CD14-positive monocyte (primary cell): ENCODE data around the gene GLI3. TPM values are rescaled to one million over a fixed set of nuclear protein-coding genes. Genes with fewer than 3 reads are reported as not detected.

Experiments
- DNase-seq, 3 donors: peaks; one replicate each; pipeline ENCODE4 v3.0.0-alpha.2; 2011 to 2022
- H2AFZ ChIP-seq: 2 replicates; pipeline ENCODE4 v1.6.0; 2012; ENCODE audit warnings: mild to moderate bottlenecking, low read depth, low read length, inconsistent platforms; ENCODE audit not compliant: insufficient read depth, poor library complexity, severe bottlenecking
- H3K27ac ChIP-seq, 2 donors: 1 replicate in 1 of 2; 2 replicates in 1 of 2; pipeline ENCODE4 v1.5.1; 2012 to 2013; ENCODE audit warnings: low read length in 2 of 2, control low read depth in 1 of 2, inconsistent platforms in 1 of 2, low read depth in 1 of 2, mild to moderate bottlenecking in 1 of 2
- H3K27me3 ChIP-seq, 2 donors: one replicate each; pipeline versions ENCODE4 v1.6.0 to v1.6.1; 2011 to 2013; ENCODE audit warnings: low read length in 2 of 2; ENCODE audit not compliant: control insufficient read depth in 2 of 2, insufficient read depth in 2 of 2
- H3K36me3 ChIP-seq, 2 donors: replicated peaks in 1 of 2; 1 replicate in 1 of 2; 2 replicates in 1 of 2; pipeline versions ENCODE4 v1.5.1 to v1.6.1; 2012 to 2013; ENCODE audit warnings: low read length in 2 of 2, control low read depth in 1 of 2, inconsistent platforms in 1 of 2, mild to moderate bottlenecking in 1 of 2; ENCODE audit not compliant: insufficient read depth in 2 of 2, control insufficient read depth in 1 of 2
- H3K4me1 ChIP-seq, 2 donors: 1 replicate in 1 of 2; 2 replicates in 1 of 2; pipeline versions ENCODE4 v1.5.1 to v1.6.1; 2012 to 2013; ENCODE audit warnings: low read length in 2 of 2, control low read depth in 1 of 2, inconsistent platforms in 1 of 2, mild to moderate bottlenecking in 1 of 2, moderate library complexity in 1 of 2; ENCODE audit not compliant: insufficient read depth in 2 of 2, control insufficient read depth in 1 of 2
- H3K4me2 ChIP-seq: replicated peaks from 2 replicates; pipeline ENCODE3; 2012; ENCODE audit warnings: low read length, moderate library complexity, mild to moderate bottlenecking; ENCODE audit not compliant: poor library complexity, severe bottlenecking; ENCODE audit errors: extremely low read depth
- H3K4me3 ChIP-seq, 3 experiments: fragments of 200-600 bp in 1 of 3; sonication (generic) in 1 of 3; replicated peaks in 1 of 3; 1 replicate in 2 of 3; 2 replicates in 1 of 3; pipeline ENCODE4 v1.5.1; 2011 to 2013; ENCODE audit warnings: low read length in 3 of 3, mild to moderate bottlenecking in 3 of 3, control low read depth in 2 of 3, low read depth in 2 of 3, inconsistent platforms in 1 of 3, moderate library complexity in 1 of 3
- H3K79me2 ChIP-seq: 2 replicates; pipeline ENCODE4 v1.6.0; 2012; ENCODE audit warnings: mild to moderate bottlenecking, control low read depth, inconsistent platforms, low read length, moderate library complexity; ENCODE audit not compliant: insufficient read depth
- H3K9ac ChIP-seq: 2 replicates; pipeline ENCODE4 v1.6.0; 2017; ENCODE audit warnings: low read length, mild to moderate bottlenecking; ENCODE audit not compliant: insufficient read depth, poor library complexity, severe bottlenecking
- H3K9me3 ChIP-seq, 2 donors: replicated peaks in 1 of 2; 1 replicate in 1 of 2; 2 replicates in 1 of 2; pipeline versions ENCODE4 v1.5.1 to v1.6.1; 2012 to 2013; ENCODE audit warnings: low read length in 2 of 2, control low read depth in 1 of 2; ENCODE audit not compliant: control insufficient read depth in 1 of 2, insufficient read depth in 1 of 2
- H4K20me1 ChIP-seq: 2 replicates; pipeline ENCODE4 v1.6.0; 2012; ENCODE audit warnings: mild to moderate bottlenecking, low read length, control low read depth, moderate library complexity; ENCODE audit not compliant: insufficient read depth
- H3K27ac Mint-ChIP-seq, 7 donors: one replicate each; pipeline ENCODE4 v1.8.0; 2020; ENCODE audit warnings: mild to moderate bottlenecking in 7 of 7, mixed read lengths in 7 of 7, moderate library complexity in 6 of 7, inconsistent platforms in 2 of 7
- H3K27me3 Mint-ChIP-seq, 3 donors: one replicate each; pipeline ENCODE4 v1.8.0; 2021 to 2022; ENCODE audit warnings: low read depth in 3 of 3, mild to moderate bottlenecking in 3 of 3, mixed read lengths in 3 of 3, moderate library complexity in 3 of 3, inconsistent platforms in 1 of 3
- H3K36me3 Mint-ChIP-seq, 2 donors: one replicate each; pipeline ENCODE4 v1.8.0; 2020; ENCODE audit warnings: mixed read lengths in 2 of 2, inconsistent platforms in 1 of 2, mild to moderate bottlenecking in 1 of 2
- H3K4me1 Mint-ChIP-seq: one replicate; pipeline ENCODE4 v1.8.0; 2020; ENCODE audit warnings: mild to moderate bottlenecking, mixed read lengths
- H3K4me3 Mint-ChIP-seq, 2 donors: one replicate each; pipeline ENCODE4 v1.8.0; 2020; ENCODE audit warnings: mild to moderate bottlenecking in 2 of 2, mixed read lengths in 2 of 2, moderate library complexity in 1 of 2
- H3K9me3 Mint-ChIP-seq, 7 donors: one replicate each; pipeline ENCODE4 v1.8.0; 2020 to 2022; ENCODE audit warnings: mixed read lengths in 7 of 7, mild to moderate bottlenecking in 6 of 7, moderate library complexity in 6 of 7, inconsistent platforms in 2 of 7
- CTCF ChIP-seq: fragments of 200-600 bp; IDR thresholded peaks from one replicate; pipeline ENCODE4 v1.8.0; 2022; ENCODE audit warnings: antibody characterized with exemption, mild to moderate bottlenecking
- WGBS: methylation state at CpG from one replicate; pipeline ENCODE4 v1.1.5; 2013; ENCODE audit warnings: missing lambda C conversion rate; ENCODE audit not compliant: insufficient coverage; 5-methylcytosine and 5-hydroxymethylcytosine counted together
- intact Hi-C, 2 donors: fragments of 100-400 bp; cut with micrococcal nuclease; formaldehyde crosslinking; loops; one replicate each; pipeline versions ENCODE4 v1.15.0 to v1.15.1; 2023
- polyA plus RNA-seq, 3 donors: library from polyadenylated mRNA; depleted of rRNA in 1 of 3; unstranded in 2 of 3; stranded (reverse) in 1 of 3; fragments of 300-500 nt in 2 of 3; fragments of >200 nt in 1 of 3; fragmentation: Illumina TruSeq in 2 of 3; gene quantifications; 1 replicate in 2 of 3; 2 replicates in 1 of 3; pipeline ENCODE4 v1.2.3, GENCODE V29; 2012 to 2021

GLI3 gene
- polyA plus RNA-seq, 3 donors = not detected

- intact Hi-C loops = no loop called here
- DNase-seq = no peak
- no peak overlapping the region for H3K4me3 Mint-ChIP-seq
These were observed 306.3 kb downstream of the GLI3 start for GRCh38 chr7:41930538-41931262.

GRCh38 chr7:41928781-41929180 lies 308.2 kb downstream of the GLI3 start:
- intact Hi-C loops = no loop called here

More at GRCh38 chr7:41930538-41931262, 306.3 kb downstream of the GLI3 start:
- Histone ChIP-seq H3K9me3 (no peaks in the 10 kb centered on the region), H3K4me3 (no peak overlapping the region), H3K4me2 (no peak overlapping the region), H2AFZ (no peak overlapping the region), H3K4me1 (no peaks in the 10 kb centered on the region), H3K27ac (no peak overlapping the region), H3K79me2 (no peaks in the 10 kb centered on the region), H3K36me3 (no peaks in the 10 kb centered on the region), H3K9ac (no peak overlapping the region), H3K27me3 (no peaks in the 10 kb centered on the region), H4K20me1 (no peaks in the 10 kb centered on the region)
- no peaks in the 10 kb centered on the region for H3K4me1 Mint-ChIP-seq
- H3K27ac Mint-ChIP-seq = no peak overlapping the region
- TF ChIP-seq CTCF = no peak
- peaks cover 0 to 5% (median 2%) of the 10 kb centered on the region in 7 donors for H3K9me3 Mint-ChIP-seq
- no peaks in the 10 kb centered on the region for H3K27me3 Mint-ChIP-seq
- 90% methylated on average over 2 of the region's 4 CpGs for WGBS
- no peaks in the 10 kb centered on the region for H3K36me3 Mint-ChIP-seq

More at GRCh38 chr7:41928781-41929180, 308.2 kb downstream of the GLI3 start:
- Histone ChIP-seq H3K9ac (no peak overlapping the region), H3K4me1 (no peaks in the 10 kb centered on the region), H3K4me3 (no peak overlapping the region), H2AFZ (no peak overlapping the region), H3K4me2 (no peak overlapping the region), H3K27me3 (no peaks in the 10 kb centered on the region), H4K20me1 (no peaks in the 10 kb centered on the region), H3K9me3 (no peaks in the 10 kb centered on the region), H3K79me2 (no peaks in the 10 kb centered on the region), H3K36me3 (no peaks in the 10 kb centered on the region), H3K27ac (no peak overlapping the region)
- Mint-ChIP-seq H3K27ac (peak overlapping the region in 1 of 7 donors; percentile 43), H3K4me3 (no peak overlapping the region), H3K27me3 (no peaks in the 10 kb centered on the region), H3K4me1 (no peaks in the 10 kb centered on the region), H3K36me3 (no peaks in the 10 kb centered on the region), H3K9me3 (peaks cover 0 to 5% (median 2%) of the 10 kb centered on the region in 7 donors)
- no CpG with 5 or more reads among the region's 1 CpG for WGBS
- DNase-seq = no peak
- no peak for TF ChIP-seq CTCF
